Upper lobe of right lung (tissue), 1 donor: ENCODE results near the gene TSACC. TPM values are rescaled to one million over a fixed set of nuclear protein-coding genes. Genes with fewer than 3 reads are reported as not detected.
"Not testable (repeated sequence)": the region's sequence is repeated elsewhere in the genome, so short reads cannot be mapped to it uniquely, and the experiment has no call there.

Source experiments
- ATAC-seq: fragments of 200-7000 bp; cut with Tn5 transposase; one replicate; pipeline ENCODE4 v1.9.1; 2020; ENCODE audit warnings: mild to moderate bottlenecking, moderate library complexity
- DNase-seq: peaks from one replicate; pipeline ENCODE4 v3.0.0-alpha.2; 2020
- H3K27ac ChIP-seq: fragments of 200-600 bp; one replicate; pipeline ENCODE4 v1.8.0; 2022
- H3K27me3 ChIP-seq: fragments of 200-600 bp; one replicate; pipeline ENCODE4 v1.8.0; 2022; ENCODE audit warnings: mild to moderate bottlenecking
- H3K36me3 ChIP-seq: fragments of 200-600 bp; one replicate; pipeline ENCODE4 v1.8.0; 2022
- H3K4me1 ChIP-seq: fragments of 200-600 bp; one replicate; pipeline ENCODE4 v1.8.0; 2022
- H3K4me3 ChIP-seq: fragments of 200-600 bp; one replicate; pipeline ENCODE4 v1.8.0; 2022; ENCODE audit warnings: mild to moderate bottlenecking
- H3K9me3 ChIP-seq: fragments of 200-600 bp; one replicate; pipeline ENCODE4 v1.8.0; 2022
- intact Hi-C: fragments of 100-400 bp; cut with DNase I; formaldehyde crosslinking; loops from one replicate; pipeline ENCODE4 v1.11.0; 2022
- total RNA-seq: library from RNA; stranded (reverse); fragmentation: NEBNext Ultra II Directional; extraction: Animal tissue kit (Norgen Biotek cat#: 25700); gene quantifications from one replicate; pipeline ENCODE4 v1.2.1, GENCODE V29; 2021
- TF ChIP-seq, protein P1 (sequence below): fragments of 200-600 bp; IDR thresholded peaks from one replicate; pipeline ENCODE4 v1.8.0; 2022; ENCODE audit warnings: antibody characterized with exemption
- donor health status: DM: no; HTN: yes; CAD: no; lungs with severe emphysema.

The TSACC gene
- total RNA-seq, 1 donor from 2014 or later: not detected

DNA sequence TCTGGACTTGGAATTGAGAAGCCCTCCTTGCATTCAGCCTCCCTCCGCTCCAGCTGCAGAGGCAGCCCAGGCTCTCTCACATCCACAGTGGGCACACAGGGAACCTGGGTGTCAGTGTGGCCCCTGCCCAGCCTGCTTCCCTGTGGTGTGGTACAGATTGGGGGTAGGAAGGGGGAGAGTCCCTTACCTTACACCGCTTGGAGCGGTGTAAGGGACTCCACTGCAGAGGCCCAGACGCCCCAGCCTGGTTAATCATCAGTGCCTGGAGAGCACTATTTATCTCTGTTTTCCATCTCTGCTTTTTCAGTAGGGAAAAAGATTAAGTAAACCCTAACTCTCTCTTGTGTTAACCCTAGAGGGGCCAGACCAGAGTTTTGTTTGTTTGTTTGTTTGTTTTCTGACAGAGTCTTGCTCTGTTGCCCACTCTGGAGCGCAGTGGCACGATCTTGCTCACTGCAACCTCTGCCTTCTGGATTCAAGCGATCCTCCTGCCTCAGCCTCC, 29.9 kb downstream of the TSACC start:
- Histone ChIP-seq H3K4me1 (peaks cover 11% of the 10 kb centered on the region), H3K36me3 (no peaks in the 10 kb centered on the region), H3K9me3 (no peaks in the 10 kb centered on the region), H3K4me3 (no peak overlapping the region), H3K27ac (no peak overlapping the region), H3K27me3 (peaks cover 21% of the 10 kb centered on the region)
- DNase-seq (no peak), ATAC-seq (no peak)
- intact Hi-C loops: no loop called here
- TF ChIP-seq, protein P1, sequence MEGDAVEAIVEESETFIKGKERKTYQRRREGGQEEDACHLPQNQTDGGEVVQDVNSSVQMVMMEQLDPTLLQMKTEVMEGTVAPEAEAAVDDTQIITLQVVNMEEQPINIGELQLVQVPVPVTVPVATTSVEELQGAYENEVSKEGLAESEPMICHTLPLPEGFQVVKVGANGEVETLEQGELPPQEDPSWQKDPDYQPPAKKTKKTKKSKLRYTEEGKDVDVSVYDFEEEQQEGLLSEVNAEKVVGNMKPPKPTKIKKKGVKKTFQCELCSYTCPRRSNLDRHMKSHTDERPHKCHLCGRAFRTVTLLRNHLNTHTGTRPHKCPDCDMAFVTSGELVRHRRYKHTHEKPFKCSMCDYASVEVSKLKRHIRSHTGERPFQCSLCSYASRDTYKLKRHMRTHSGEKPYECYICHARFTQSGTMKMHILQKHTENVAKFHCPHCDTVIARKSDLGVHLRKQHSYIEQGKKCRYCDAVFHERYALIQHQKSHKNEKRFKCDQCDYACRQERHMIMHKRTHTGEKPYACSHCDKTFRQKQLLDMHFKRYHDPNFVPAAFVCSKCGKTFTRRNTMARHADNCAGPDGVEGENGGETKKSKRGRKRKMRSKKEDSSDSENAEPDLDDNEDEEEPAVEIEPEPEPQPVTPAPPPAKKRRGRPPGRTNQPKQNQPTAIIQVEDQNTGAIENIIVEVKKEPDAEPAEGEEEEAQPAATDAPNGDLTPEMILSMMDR: no peak

DNA sequence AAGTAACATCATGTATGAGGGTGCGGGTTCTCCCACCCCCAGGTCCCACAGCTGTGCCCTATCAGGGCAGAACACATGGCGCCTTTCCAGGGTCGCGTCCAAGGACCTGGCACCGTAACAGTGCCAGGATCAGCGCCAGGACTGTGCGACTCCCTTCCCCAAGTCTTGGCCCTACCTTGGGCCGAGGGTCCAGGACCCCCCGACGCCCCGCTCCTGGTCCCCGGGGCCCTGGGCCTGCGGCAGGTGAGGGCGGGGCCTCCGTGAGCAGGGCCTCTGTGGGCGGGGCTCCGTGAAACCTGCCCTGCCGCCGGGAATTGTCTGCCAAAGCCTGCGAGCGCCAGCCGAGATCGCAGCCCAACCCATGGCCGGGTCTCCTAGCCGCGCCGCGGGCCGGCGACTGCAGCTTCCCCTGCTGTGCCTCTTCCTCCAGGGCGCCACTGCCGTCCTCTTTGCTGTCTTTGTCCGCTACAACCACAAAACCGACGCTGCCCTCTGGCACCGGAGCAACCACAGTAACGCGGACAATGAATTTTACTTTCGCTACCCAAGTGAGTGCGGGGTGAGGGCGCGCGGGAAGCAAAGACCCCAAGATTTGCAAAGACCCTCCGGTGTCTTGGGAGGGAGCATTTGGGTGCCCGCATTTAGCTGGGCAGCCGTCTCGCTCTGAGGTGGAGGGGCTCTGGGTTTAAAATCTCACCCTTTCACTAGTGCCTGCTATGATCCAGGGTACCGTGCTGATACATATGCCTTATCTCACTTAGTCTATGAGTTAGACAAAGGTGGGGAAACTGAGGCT, 30.8 kb downstream of the TSACC start, which contains the start of gene RHBG:
TSS of gene RHBG (plus strand) at position 323 of the 796 bp plus-strand sequence. CDS start at position 362, 39 bp downstream.
- peaks cover 11% of the 10 kb centered on the region for H3K4me1 ChIP-seq
- DNase-seq: peak; percentile 87
- peak within 1 kb of the TSS; percentile 54 for H3K4me3 ChIP-seq
- TF ChIP-seq, protein P1: no peak
- ATAC-seq: peak; percentile 89
- intact Hi-C loops: no loop called here
- no peaks in the 10 kb centered on the region for H3K9me3 ChIP-seq
- H3K36me3 ChIP-seq: no peaks in the 10 kb centered on the region
- no peak within 1 kb of the TSS for H3K27ac ChIP-seq
- H3K27me3 ChIP-seq: peaks cover 24% of the 10 kb centered on the region

DNA sequence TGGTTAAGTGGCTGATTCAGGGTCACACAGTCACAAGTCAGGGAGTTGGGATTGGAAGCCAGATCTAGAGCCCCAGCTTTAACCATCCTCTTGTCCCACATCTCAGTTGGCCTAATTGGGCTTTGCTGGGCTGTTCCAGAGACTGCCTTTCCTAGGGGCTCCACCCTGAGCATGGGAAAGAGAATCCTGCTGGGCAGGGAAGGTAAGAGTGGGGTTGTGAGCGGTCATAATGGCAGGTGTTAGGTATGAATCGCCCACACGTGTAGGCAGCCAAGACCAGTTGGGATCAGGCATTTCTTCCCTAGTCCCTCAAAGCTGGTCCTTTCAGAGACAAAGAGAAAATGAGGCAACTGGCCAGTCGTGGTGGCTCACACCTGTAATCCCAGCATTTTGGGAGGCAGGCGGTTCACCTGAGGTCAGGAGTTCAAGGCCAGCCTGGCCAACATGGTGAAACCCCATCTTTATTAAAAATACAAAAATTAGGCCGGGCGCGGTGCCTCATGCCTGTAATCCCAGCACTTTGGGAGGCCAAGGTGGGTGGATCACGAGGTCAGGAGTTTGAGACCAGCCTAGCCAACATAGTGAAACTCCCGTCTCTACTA, 31.5 kb downstream of the TSACC start:
- H3K4me3 ChIP-seq: peak overlapping the region; percentile 54
- H3K4me1 ChIP-seq: peaks cover 11% of the 10 kb centered on the region
- ATAC-seq, H3K27ac ChIP-seq, H3K9me3 ChIP-seq, H3K36me3 ChIP-seq, intact Hi-C loops, DNase-seq: not testable (repeated sequence)
- H3K27me3 ChIP-seq: peaks cover 24% of the 10 kb centered on the region

DNA sequence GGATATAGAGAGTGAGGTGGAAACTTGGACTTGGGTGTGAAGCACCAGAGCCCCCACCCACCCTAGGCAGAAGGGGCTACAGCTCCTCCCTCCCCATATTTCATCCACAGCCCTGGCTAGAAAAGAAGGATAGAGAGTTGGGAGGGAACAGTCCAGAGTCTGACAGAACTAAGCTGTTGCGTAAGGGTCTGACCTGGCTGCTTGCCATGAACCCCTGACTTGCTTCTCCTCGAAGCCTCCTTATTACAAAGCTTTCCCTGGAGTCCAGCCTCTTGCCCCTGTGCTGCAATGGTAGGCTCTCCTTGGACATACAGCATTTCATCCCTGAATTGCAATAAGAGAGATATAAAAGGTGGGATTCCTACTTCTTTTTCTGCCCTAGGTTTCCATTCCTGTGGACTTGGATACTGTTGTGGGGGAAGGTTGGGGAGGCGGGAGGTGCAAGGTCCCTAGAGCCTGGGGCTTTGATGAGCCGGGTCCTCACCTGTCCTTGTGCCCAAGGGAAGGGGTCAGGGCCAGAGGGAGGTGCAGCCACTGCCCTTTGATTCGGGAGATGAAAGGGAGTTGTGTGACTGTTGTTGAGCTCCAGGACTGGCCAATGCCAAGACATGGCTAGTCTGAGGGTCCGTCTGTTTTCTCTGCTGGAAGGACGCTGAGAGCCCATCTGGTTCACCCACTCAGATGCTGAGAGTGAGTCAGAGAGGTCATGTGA, 33.4 kb downstream of the TSACC start:
- Histone ChIP-seq H3K27ac (no peak overlapping the region), H3K27me3 (peaks cover 24% of the 10 kb centered on the region), H3K9me3 (no peaks in the 10 kb centered on the region), H3K4me1 (peaks cover 11% of the 10 kb centered on the region), H3K36me3 (no peaks in the 10 kb centered on the region), H3K4me3 (no peak overlapping the region)
- TF ChIP-seq, protein P1: no peak
- ATAC-seq (peak; percentile 49), DNase-seq (peak; percentile 83)
- intact Hi-C loops: no loop called here

DNA sequence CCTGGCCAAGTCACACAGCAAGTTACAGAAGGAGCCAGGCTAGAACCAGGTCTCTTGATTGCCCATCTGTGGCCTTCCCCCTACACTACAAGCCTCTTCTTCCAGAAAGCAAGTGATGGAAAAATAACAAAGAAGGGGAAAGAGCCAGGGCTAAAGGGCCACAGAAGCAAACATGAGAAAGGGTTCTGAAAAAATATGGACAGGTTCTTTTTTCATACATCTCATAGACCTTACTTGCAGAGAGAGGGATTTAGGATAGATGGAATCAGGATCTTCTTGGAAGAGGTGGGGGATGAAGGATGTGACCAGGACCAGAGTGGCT, 33.9 kb downstream of the TSACC start:
- Histone ChIP-seq H3K36me3 (no peaks in the 10 kb centered on the region), H3K4me3 (no peak overlapping the region), H3K27ac (no peak overlapping the region), H3K9me3 (no peaks in the 10 kb centered on the region), H3K4me1 (peaks cover 11% of the 10 kb centered on the region), H3K27me3 (peaks cover 24% of the 10 kb centered on the region)
- ATAC-seq (peak; percentile 19), DNase-seq (no peak)
- intact Hi-C loops: no loop called here
- TF ChIP-seq, protein P1: no peak

DNA sequence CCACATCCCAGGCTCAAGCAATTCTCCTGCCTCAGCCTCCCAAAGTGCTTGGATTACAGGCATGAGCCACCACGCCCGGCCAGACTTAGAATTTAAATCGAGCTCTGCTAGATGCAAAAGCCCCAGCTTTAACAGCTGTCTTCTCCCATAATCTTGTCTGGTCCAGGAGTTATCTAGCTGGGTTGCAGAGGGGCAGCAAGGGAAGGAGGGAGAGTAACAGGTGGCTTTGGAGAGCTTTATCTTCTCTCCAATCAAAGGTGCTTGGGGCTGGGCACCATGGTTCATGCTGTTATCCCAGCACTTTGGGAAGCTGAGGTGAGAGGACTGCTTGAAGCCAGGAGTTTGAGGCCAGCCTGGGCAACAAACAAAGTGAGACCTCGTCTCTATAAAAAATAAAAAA, 34.5 kb downstream of the TSACC start:
- no peak overlapping the region for H3K27ac ChIP-seq
- H3K4me3 ChIP-seq: no peak overlapping the region
- H3K9me3 ChIP-seq: no peaks in the 10 kb centered on the region
- H3K36me3 ChIP-seq: no peaks in the 10 kb centered on the region
- H3K4me1 ChIP-seq: peaks cover 11% of the 10 kb centered on the region
- TF ChIP-seq, protein P1: no peak
- peak; percentile 28 for DNase-seq
- intact Hi-C loops: no loop called here
- peaks cover 24% of the 10 kb centered on the region for H3K27me3 ChIP-seq
- ATAC-seq: no peak
